ENCODE data around the gene NPIPA7. TPM values are rescaled to one million over a fixed set of nuclear protein-coding genes. Genes with fewer than 3 reads are reported as not detected.
"Not testable (repeated sequence)": the region's sequence is repeated elsewhere in the genome, so short reads cannot be mapped to it uniquely, and the experiment has no call there.

NPIPA7 gene
- 11.1 TPM in 1 of 2 replicates, not detected in the other for total RNA-seq (2014; rRNA removed; shearing (Covaris generic); ENCODE audit: low replicate concordance)

GRCh38 chr16:16378840-16379239, at the start of gene NPIPA7:
NPIPA7 (plus strand) TSS chr16:16379140; CDS start chr16:16379245, 105 bp downstream.
- not testable (repeated sequence) for DNase-seq, H3K9me3 ChIP-seq, H3K36me3 ChIP-seq, H3K27me3 ChIP-seq, H3K4me3 ChIP-seq

GRCh38 chr16:16331466-16331865, 47.5 kb upstream of the NPIPA7 start:
- H3K9me3 ChIP-seq, DNase-seq, H3K36me3 ChIP-seq, H3K27me3 ChIP-seq, H3K4me3 ChIP-seq: not testable (repeated sequence)

GRCh38 chr16:16357556-16357955, 21.4 kb upstream of the NPIPA7 start:
- not testable (repeated sequence) for DNase-seq, H3K4me3 ChIP-seq, H3K36me3 ChIP-seq, H3K9me3 ChIP-seq, H3K27me3 ChIP-seq

- not testable (repeated sequence) for H3K4me3 ChIP-seq, H3K27me3 ChIP-seq, H3K36me3 ChIP-seq, DNase-seq, H3K9me3 ChIP-seq
Observed at GRCh38 chr16:16358539-16359240, 20.2 kb upstream of the NPIPA7 start.

- not testable (repeated sequence) for H3K36me3 ChIP-seq, H3K9me3 ChIP-seq, H3K27me3 ChIP-seq, H3K4me3 ChIP-seq
- DNase-seq, result peak; percentile 0
Observed at GRCh38 chr16:16363595-16363994, 15.3 kb upstream of the NPIPA7 start.

GRCh38 chr16:16364100-16364499, 14.8 kb upstream of the NPIPA7 start:
- not testable (repeated sequence) for H3K27me3 ChIP-seq, H3K9me3 ChIP-seq, H3K36me3 ChIP-seq, DNase-seq, H3K4me3 ChIP-seq

GRCh38 chr16:16364701-16365100, 14.2 kb upstream of the NPIPA7 start:
- not testable (repeated sequence) for H3K27me3 ChIP-seq, H3K36me3 ChIP-seq, DNase-seq, H3K9me3 ChIP-seq, H3K4me3 ChIP-seq

- peak; percentile 1 for DNase-seq
- not testable (repeated sequence) for H3K36me3 ChIP-seq, H3K9me3 ChIP-seq, H3K27me3 ChIP-seq, H3K4me3 ChIP-seq
Observed at GRCh38 chr16:16365319-16365718, 13.6 kb upstream of the NPIPA7 start.

- not testable (repeated sequence) for H3K9me3 ChIP-seq, DNase-seq, H3K36me3 ChIP-seq, H3K4me3 ChIP-seq, H3K27me3 ChIP-seq
Observed at GRCh38 chr16:16365851-16366250, 13.1 kb upstream of the NPIPA7 start.

GRCh38 chr16:16366552-16367284, 12.2 kb upstream of the NPIPA7 start:
- not testable (repeated sequence) for H3K9me3 ChIP-seq, H3K27me3 ChIP-seq, H3K36me3 ChIP-seq, H3K4me3 ChIP-seq
- DNase-seq, result peak; percentile 0

GRCh38 chr16:16367285-16367628, 11.7 kb upstream of the NPIPA7 start:
- not testable (repeated sequence) for H3K36me3 ChIP-seq, DNase-seq, H3K9me3 ChIP-seq, H3K4me3 ChIP-seq, H3K27me3 ChIP-seq

GRCh38 chr16:16369081-16369856, 9.7 kb upstream of the NPIPA7 start:
- H3K4me3 ChIP-seq, H3K36me3 ChIP-seq, H3K9me3 ChIP-seq, H3K27me3 ChIP-seq: not testable (repeated sequence)
- peak; percentile 2 for DNase-seq

GRCh38 chr16:16371136-16371735, 7.7 kb upstream of the NPIPA7 start:
- H3K36me3 ChIP-seq, H3K9me3 ChIP-seq, DNase-seq, H3K27me3 ChIP-seq, H3K4me3 ChIP-seq: not testable (repeated sequence)

- not testable (repeated sequence) for H3K4me3 ChIP-seq, H3K36me3 ChIP-seq, H3K27me3 ChIP-seq, DNase-seq, H3K9me3 ChIP-seq
Observed at GRCh38 chr16:16374192-16374591, 4.7 kb upstream of the NPIPA7 start.

- DNase-seq, H3K9me3 ChIP-seq, H3K27me3 ChIP-seq, H3K4me3 ChIP-seq, H3K36me3 ChIP-seq: not testable (repeated sequence)
Observed at GRCh38 chr16:16399685-16400084, 20.7 kb downstream of the NPIPA7 start.

- not testable (repeated sequence) for DNase-seq, H3K27me3 ChIP-seq, H3K4me3 ChIP-seq, H3K9me3 ChIP-seq, H3K36me3 ChIP-seq
Observed at GRCh38 chr16:16402333-16402732, 23.4 kb downstream of the NPIPA7 start.

GRCh38 chr16:16404283-16404682, 25.3 kb downstream of the NPIPA7 start:
- not testable (repeated sequence) for H3K9me3 ChIP-seq, H3K36me3 ChIP-seq, DNase-seq, H3K4me3 ChIP-seq, H3K27me3 ChIP-seq

Measured in MG63 (cell line).